Fibroblast of lung (primary cell): ENCODE measurements around the gene GSG1L.

Experiments
- CTCF ChIP-seq, 2 donors: IDR thresholded peaks in 1 of 2; conservative IDR thresholded peaks in 1 of 2; 1 replicate in 1 of 2; 2 replicates in 1 of 2; pipeline ENCODE4 v1.5.1; 2011 to 2012; ENCODE audit warnings: low read length in 2 of 2, control low read depth in 1 of 2, inconsistent platforms in 1 of 2, low read depth in 1 of 2, mild to moderate bottlenecking in 1 of 2
- EZH2 ChIP-seq: IDR thresholded peaks from 2 replicates; pipeline ENCODE4 v1.5.1; 2012; ENCODE audit warnings: low read length, control low read depth, mild to moderate bottlenecking; ENCODE audit errors: missing control alignments

DNA sequence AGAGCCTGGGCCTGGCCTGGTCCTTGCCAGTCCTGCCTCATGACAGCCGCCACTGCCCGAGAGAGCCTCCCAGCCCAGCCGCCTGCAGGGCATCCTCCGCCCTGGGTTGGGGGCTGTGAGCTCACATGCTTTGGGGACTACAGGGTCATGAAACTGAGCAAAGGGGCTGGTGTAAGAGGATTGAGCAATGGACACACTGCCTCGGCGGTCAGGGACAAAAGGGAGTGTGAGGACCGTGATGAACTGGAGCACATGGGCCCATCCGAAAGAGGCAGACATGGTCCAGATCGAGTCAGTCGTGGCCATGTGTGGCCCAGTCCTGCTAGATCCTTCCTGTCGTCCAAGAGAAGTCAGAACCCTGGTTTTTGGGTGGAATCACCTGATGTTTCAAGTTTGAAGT is 52.3 kb downstream of the GSG1L start:
- TF ChIP-seq CTCF (conservative IDR thresholded peaks at IDR 0.05 in 1 of 2, IDR thresholded peaks at IDR 0.05 in 1 of 2; ENCODE audit: low read depth in 1 of 2, low read length in 2 of 2) (no peak), EZH2 (no peak)
